Renal cortex interstitium (tissue), 11 donors: ENCODE results near the gene ZNF276. TPM values are rescaled to one million over a fixed set of nuclear protein-coding genes. Genes with fewer than 3 reads are reported as not detected.

Experiments
- DNase-seq, 11 donors: peaks; one replicate each; pipeline ENCODE4 v3.0.0-alpha.2; 2013; ENCODE audit warnings: low read depth in 9 of 11, low spot score in 4 of 11; ENCODE audit errors: extremely low read depth in 1 of 11
- polyA plus RNA-seq, 3 donors: library from polyadenylated mRNA; unstranded; fragments of 120-200 nt; gene quantifications; one replicate each; pipeline ENCODE4 v1.2.1, GENCODE V29; 2013; ENCODE audit not compliant: insufficient read length in 3 of 3

The ZNF276 gene
- polyA plus RNA-seq, 3 donors = 24.3 to 34.7 (median 29.5) TPM

- no peak for DNase-seq
These were observed 12.8 kb upstream of the ZNF276 start for GRCh38 chr16:89708481-89708931.

- no peak for DNase-seq
These were observed 12.2 kb upstream of the ZNF276 start for GRCh38 chr16:89709166-89709565.

- DNase-seq = no peak
These were observed 11.5 kb upstream of the ZNF276 start for GRCh38 chr16:89709716-89710432.

GRCh38 chr16:89710709-89711564, 10.4 kb upstream of the ZNF276 start:
- peak in 2 of 11 donors; percentile 5 to 12 for DNase-seq

GRCh38 chr16:89711601-89712273, 9.6 kb upstream of the ZNF276 start:
- DNase-seq = peak in 1 of 11 donors; percentile 38

- DNase-seq = peak in 1 of 11 donors; percentile 1
These were observed 9.0 kb upstream of the ZNF276 start for GRCh38 chr16:89712274-89712781.

- DNase-seq = no peak
These were observed 4.8 kb upstream of the ZNF276 start for GRCh38 chr16:89716493-89716892.

GRCh38 chr16:89716916-89717687, 4.2 kb upstream of the ZNF276 start:
- DNase-seq = no peak

GRCh38 chr16:89717688-89718505, 3.4 kb upstream of the ZNF276 start:
- DNase-seq = no peak

GRCh38 chr16:89720551-89720812, 855 bp upstream of the ZNF276 start:
- DNase-seq = peak in 1 of 11 donors; percentile 27

- peak in 3 of 11 donors; percentile 11 to 33 (median 12) for DNase-seq
These were observed 432 bp downstream of the ZNF276 start for GRCh38 chr16:89721546-89722391.

- DNase-seq = peak in 2 of 11 donors; percentile 6 to 12
These were observed 1.3 kb downstream of the ZNF276 start for GRCh38 chr16:89722392-89723278.

- DNase-seq = no peak
These were observed 2.2 kb downstream of the ZNF276 start for GRCh38 chr16:89723279-89724250.

GRCh38 chr16:89727406-89728120, 6.2 kb downstream of the ZNF276 start:
- DNase-seq = no peak

- DNase-seq = no peak
These were observed 8.0 kb downstream of the ZNF276 start for GRCh38 chr16:89729293-89729692.
